Body of pancreas (tissue), 4 donors: Measurements from ENCODE around the gene SPAST. TPM values are rescaled to one million over a fixed set of nuclear protein-coding genes. Genes with fewer than 3 reads are reported as not detected.

Experiments
- ATAC-seq: fragments of 150-250 bp; one replicate; pipeline ENCODE4 v1.9.1; 2016
- DNase-seq, 4 donors: peaks; one replicate each; pipeline ENCODE4 v3.0.0-alpha.2; 2019
- H3K27ac ChIP-seq, 4 donors: fragments of 200-600 bp; sonication (generic); 1 replicate in 3 of 4; 2 replicates in 1 of 4; pipeline versions ENCODE4 v1.5.1 to v1.6.1; 2016 to 2019; ENCODE audit warnings: mild to moderate bottlenecking in 1 of 4, mixed read lengths in 1 of 4, moderate library complexity in 1 of 4
- H3K27me3 ChIP-seq, 2 donors: fragments of 200-600 bp; sonication (generic); one replicate each; pipeline ENCODE4 v1.6.0; 2016; ENCODE audit warnings: mild to moderate bottlenecking in 1 of 2
- H3K36me3 ChIP-seq, 2 donors: fragments of 200-600 bp; sonication (generic); replicated peaks in 1 of 2; 2 replicates each; pipeline ENCODE4 v1.5.1; 2016; ENCODE audit warnings: low read depth in 2 of 2; ENCODE audit not compliant: insufficient read depth in 1 of 2
- H3K4me1 ChIP-seq: fragments of 200-600 bp; sonication (generic); one replicate; pipeline ENCODE4 v1.6.0; 2016
- H3K4me3 ChIP-seq, 2 donors: fragments of 200-600 bp; sonication (generic); 1 replicate in 1 of 2; 2 replicates in 1 of 2; pipeline ENCODE4 v1.5.1; 2016 to 2019
- H3K9me3 ChIP-seq, 3 donors: fragments of 200-600 bp; sonication (generic); 1 replicate in 2 of 3; 2 replicates in 1 of 3; pipeline ENCODE4 v1.5.1; 2016
- POLR2A ChIP-seq, 3 donors: fragments of 450-650 bp; IDR thresholded peaks; one replicate each; pipeline ENCODE4 v1.6.1; 2016; ENCODE audit warnings: antibody characterized with exemption in 3 of 3, mild to moderate bottlenecking in 2 of 3
- WGBS, 2 donors: methylation state at CpG; one replicate each; pipeline ENCODE4 v1.1.5; 2017; 5-methylcytosine and 5-hydroxymethylcytosine counted together
- intact Hi-C: fragments of 100-400 bp; cut with DNase I; formaldehyde crosslinking; loops from one replicate; pipeline ENCODE4 v1.15.1; 2023
- total RNA-seq, 2 donors: library from RNA; depleted of rRNA; stranded (reverse); fragments of >200 nt; gene quantifications; one replicate each; pipeline ENCODE4 v1.1.0, GENCODE V29; 2016
- TF ChIP-seq, protein P1 (sequence below), 7 experiments: fragments of 450-650 bp in 4 of 7; fragments of 200-600 bp in 3 of 7; sonication (generic) in 3 of 7; IDR thresholded peaks; one replicate each; pipeline ENCODE4 v1.5.1; 2016 to 2019; ENCODE audit warnings: antibody characterized with exemption in 7 of 7

SPAST gene
- total RNA-seq, 2 donors from 2014 or later: 10.6 to 23.7 TPM

DNA sequence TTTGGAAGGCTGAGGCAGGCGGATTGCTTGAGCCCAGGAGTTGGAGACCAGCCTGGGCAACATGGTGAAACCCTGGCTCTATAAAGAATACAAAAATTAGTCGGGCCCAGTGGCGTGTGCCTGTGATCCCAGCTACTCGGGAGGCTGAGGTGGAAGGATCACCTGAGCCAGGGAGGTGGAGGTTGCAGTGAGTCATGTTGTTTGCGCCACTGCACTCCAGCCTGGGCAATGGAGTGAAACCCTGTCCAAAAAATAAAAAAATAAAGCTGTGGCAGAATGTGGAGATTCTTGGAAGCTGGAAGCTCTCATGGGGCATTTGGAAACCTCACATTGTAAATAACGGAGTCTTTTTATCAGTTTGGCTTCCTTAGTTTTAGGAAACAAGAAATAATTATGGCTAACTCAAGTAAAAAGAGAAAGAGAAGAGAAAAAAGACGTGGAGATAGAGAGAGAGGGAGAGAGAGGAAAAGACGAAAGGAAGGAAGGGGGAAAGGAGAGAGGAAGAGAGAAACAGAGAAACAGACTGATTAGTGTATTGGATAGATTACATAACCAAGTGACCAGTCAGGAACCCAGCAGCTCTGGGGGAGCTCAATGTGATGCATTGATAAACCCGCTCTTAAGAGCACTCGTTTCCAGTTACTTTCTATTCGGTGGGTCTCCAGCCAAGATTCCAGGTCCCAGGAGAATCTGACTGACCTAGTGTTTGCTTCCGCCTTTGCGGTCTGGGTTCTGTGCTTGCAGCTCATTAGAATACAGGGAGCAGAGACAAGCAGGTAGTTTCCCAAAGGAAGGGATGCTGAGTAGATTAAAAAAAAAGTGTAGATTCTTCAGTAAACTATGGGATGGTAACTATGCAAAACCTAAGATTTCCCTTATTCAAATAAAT, 1.1 kb upstream of the SPAST start:
- no peaks in the 10 kb centered on the region for H3K9me3 ChIP-seq
- ATAC-seq (peak; percentile 25), DNase-seq (peak; percentile 60 to 78 (median 64))
- peak overlapping the region; percentile 29 to 99 (median 85) for H3K27ac ChIP-seq
- TF ChIP-seq POLR2A (IDR thresholded peaks at IDR 0.05): no peak
- TF ChIP-seq, protein P1, sequence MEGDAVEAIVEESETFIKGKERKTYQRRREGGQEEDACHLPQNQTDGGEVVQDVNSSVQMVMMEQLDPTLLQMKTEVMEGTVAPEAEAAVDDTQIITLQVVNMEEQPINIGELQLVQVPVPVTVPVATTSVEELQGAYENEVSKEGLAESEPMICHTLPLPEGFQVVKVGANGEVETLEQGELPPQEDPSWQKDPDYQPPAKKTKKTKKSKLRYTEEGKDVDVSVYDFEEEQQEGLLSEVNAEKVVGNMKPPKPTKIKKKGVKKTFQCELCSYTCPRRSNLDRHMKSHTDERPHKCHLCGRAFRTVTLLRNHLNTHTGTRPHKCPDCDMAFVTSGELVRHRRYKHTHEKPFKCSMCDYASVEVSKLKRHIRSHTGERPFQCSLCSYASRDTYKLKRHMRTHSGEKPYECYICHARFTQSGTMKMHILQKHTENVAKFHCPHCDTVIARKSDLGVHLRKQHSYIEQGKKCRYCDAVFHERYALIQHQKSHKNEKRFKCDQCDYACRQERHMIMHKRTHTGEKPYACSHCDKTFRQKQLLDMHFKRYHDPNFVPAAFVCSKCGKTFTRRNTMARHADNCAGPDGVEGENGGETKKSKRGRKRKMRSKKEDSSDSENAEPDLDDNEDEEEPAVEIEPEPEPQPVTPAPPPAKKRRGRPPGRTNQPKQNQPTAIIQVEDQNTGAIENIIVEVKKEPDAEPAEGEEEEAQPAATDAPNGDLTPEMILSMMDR (IDR thresholded peaks at IDR 0.05): no peak
- H3K36me3 ChIP-seq: no peaks in the 10 kb centered on the region
- H3K4me3 ChIP-seq: peak overlapping the region; percentile 37 to 53
- intact Hi-C loops: no loop called here
- H3K4me1 ChIP-seq: peaks cover 10% of the 10 kb centered on the region
- no peaks in the 10 kb centered on the region for H3K27me3 ChIP-seq
- 34 to 41% methylated on average over 13 of the region's 13 CpGs for WGBS, 2 donors

GRCh38 chr2:32064021-32064601, 755 bp downstream of the SPAST start:
- peak in 1 of 3 donors; percentile 19 for TF ChIP-seq POLR2A (IDR thresholded peaks at IDR 0.05)
- TF ChIP-seq, protein P1 (IDR thresholded peaks at IDR 0.05): no peak
- Histone ChIP-seq H3K9me3 (no peaks in the 10 kb centered on the region), H3K27me3 (no peaks in the 10 kb centered on the region), H3K36me3 (no peaks in the 10 kb centered on the region), H3K4me1 (peaks cover 10% of the 10 kb centered on the region), H3K27ac (peak overlapping the region; percentile 67 to 99 (median 83)), H3K4me3 (peak overlapping the region; percentile 46 to 97)
- DNase-seq (no peak), ATAC-seq (no peak)
- 0% methylated on average over 7 to 35 of the region's 40 CpGs for WGBS, 2 donors
- intact Hi-C loops: no loop called here

DNA sequence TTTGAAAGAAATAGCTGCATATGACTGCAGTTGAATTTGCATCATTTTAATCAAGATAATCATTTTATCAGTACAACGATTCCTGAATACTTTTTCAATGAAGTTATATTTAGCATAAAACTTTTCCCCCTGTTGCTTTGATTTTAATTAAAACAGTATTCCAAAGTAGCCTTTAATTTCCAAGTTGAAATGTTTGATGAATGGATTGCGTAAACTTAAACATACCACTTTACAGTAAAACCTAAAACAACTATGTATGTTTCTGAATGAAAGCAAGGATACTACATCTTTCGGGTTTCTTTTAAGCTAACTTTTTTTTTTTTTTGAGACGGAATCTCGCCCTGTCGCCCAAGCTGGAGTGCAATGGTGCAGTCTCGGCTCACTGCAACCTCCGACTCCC, 1.4 kb downstream of the SPAST start:
- Histone ChIP-seq H3K27ac (peak overlapping the region in 2 of 4 donors; percentile 93 to 99), H3K9me3 (no peaks in the 10 kb centered on the region)
- whole genome bisulfite sequencing, 2 donors: 67 to 74% methylated on average over 8 of the region's 8 CpGs

DNA sequence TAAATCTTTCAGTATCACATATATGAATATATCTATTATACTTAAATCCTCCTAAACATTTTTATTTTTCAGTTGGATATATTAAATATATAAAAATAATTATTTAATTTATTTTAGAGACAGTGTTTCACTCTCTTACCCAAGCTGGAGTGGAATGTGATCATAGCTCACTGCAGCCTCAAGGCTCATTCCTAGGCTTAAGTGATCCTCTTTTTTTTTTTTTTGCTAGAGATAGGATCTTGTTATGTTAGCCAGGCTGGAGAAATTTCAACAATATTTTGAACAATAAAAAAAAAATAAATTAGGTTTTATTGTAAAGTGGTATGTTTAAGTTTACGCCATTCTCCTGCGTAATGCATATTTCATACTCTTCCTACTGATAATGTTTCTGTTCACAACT, 4.2 kb downstream of the SPAST start:
- Histone ChIP-seq H3K4me1 (peaks cover 10% of the 10 kb centered on the region), H3K36me3 (no peaks in the 10 kb centered on the region), H3K27me3 (no peaks in the 10 kb centered on the region), H3K27ac (no peak overlapping the region), H3K9me3 (no peaks in the 10 kb centered on the region), H3K4me3 (no peak overlapping the region)
- intact Hi-C loops: no loop called here
- no peak for DNase-seq
- no peak for ATAC-seq
- 86 to 98% methylated on average over 2 of the region's 2 CpGs for WGBS, 2 donors
- TF ChIP-seq, protein P1 (IDR thresholded peaks at IDR 0.05): no peak
- TF ChIP-seq POLR2A (IDR thresholded peaks at IDR 0.05): no peak

More for the DNA sequence above, 1.4 kb downstream of the SPAST start:
- no peak for ATAC-seq
- Histone ChIP-seq H3K4me3 (peak overlapping the region in 1 of 2 donors; percentile 97), H3K36me3 (no peaks in the 10 kb centered on the region), H3K27me3 (no peaks in the 10 kb centered on the region), H3K4me1 (peaks cover 10% of the 10 kb centered on the region)
- DNase-seq: no peak
- TF ChIP-seq, protein P1 (IDR thresholded peaks at IDR 0.05): no peak
- TF ChIP-seq POLR2A (IDR thresholded peaks at IDR 0.05): no peak
- intact Hi-C loops: no loop called here
